GM12878 (cell line): Measurements from ENCODE around the gene EVI5L. TPM values are rescaled to one million over a fixed set of nuclear protein-coding genes. Genes with fewer than 3 reads are reported as not detected.

Experiments used
- ATAC-seq: fragments of 200-7000 bp; cut with Tn5 transposase; 3 replicates; pipeline ENCODE4 v1.9.1; 2020; ENCODE audit warnings: mild to moderate bottlenecking, moderate library complexity
- BruUV-seq: library from RNA; stranded (reverse); fragments of 400-500 nt; replicated peaks from 2 replicates; lab custom pipeline; 2021; lab: Mats Ljungman, UMichigan
- CTCF ChIA-PET: fragments of 300-600 bp; sonication (Branson Sonifier 250); formaldehyde crosslinking; extraction: SDS; loops from one replicate; lab custom pipeline; 2021; ENCODE audit warnings: inconsistent platforms; lab: Yijun Ruan, JAX
- POLR2A ChIA-PET: fragments of 350-600 bp; formaldehyde crosslinking; extraction: SDS; loops from one replicate; lab custom pipeline; 2021; ENCODE audit warnings: inconsistent platforms; lab: Charles Lee
- RAD21 ChIA-PET: fragments of 300-600 bp; sonication (Branson Sonifier 250); formaldehyde crosslinking; loops from one replicate; lab custom pipeline; 2023; ENCODE audit warnings: antibody characterized with exemption; ENCODE audit not compliant: unreplicated experiment; lab: Charles Lee
- SMC1A ChIA-PET: fragments of 300-600 bp; sonication (Branson Sonifier 250); formaldehyde crosslinking; loops from one replicate; lab custom pipeline; 2023; ENCODE audit not compliant: unreplicated experiment, uncharacterized antibody; lab: Charles Lee
- DNase-seq: peaks from one replicate; pipeline ENCODE4 v3.0.0-alpha.2; 2011; ENCODE audit warnings: low read depth, low spot score
- FAIRE-seq: peaks from 3 replicates; lab custom pipeline; 2011; peaks lifted over from hg19 to GRCh38; lab: Jason Lieb, UNC
- H2AFZ ChIP-seq: 2 replicates; pipeline ENCODE4 v1.6.0; 2011; ENCODE audit warnings: low read depth, low read length, control low read depth; ENCODE audit not compliant: control insufficient read depth
- H3K27ac ChIP-seq: 2 replicates; pipeline ENCODE4 v1.5.1; 2011; ENCODE audit warnings: control low read depth; ENCODE audit not compliant: control insufficient read depth, insufficient read depth
- H3K27me3 ChIP-seq, 2 experiments: replicated peaks in 1 of 2; 2 replicates each; pipeline versions ENCODE4 v1.6.0 to v1.6.1; 2011; ENCODE audit warnings: low read length in 1 of 2; ENCODE audit not compliant: control insufficient read depth in 2 of 2, insufficient read depth in 2 of 2
- H3K36me3 ChIP-seq, 2 experiments: 2 replicates each; pipeline ENCODE4 v1.5.1; 2011; ENCODE audit warnings: low read length in 1 of 2; ENCODE audit not compliant: control insufficient read depth in 2 of 2, insufficient read depth in 2 of 2
- H3K4me1 ChIP-seq: 2 replicates; pipeline ENCODE4 v1.6.1; 2011; ENCODE audit warnings: mild to moderate bottlenecking, low read length, moderate library complexity, mixed read lengths; ENCODE audit not compliant: control insufficient read depth, insufficient read depth
- H3K4me2 ChIP-seq: 2 replicates; pipeline ENCODE4 v1.6.0; 2011; ENCODE audit warnings: control low read depth; ENCODE audit not compliant: control insufficient read depth, insufficient read depth
- H3K4me3 ChIP-seq: fragments of 200-600 bp; sonication (generic); 2 replicates; pipeline ENCODE4 v1.5.1; 2016
- H3K79me2 ChIP-seq: 2 replicates; pipeline ENCODE4 v1.6.0; 2011; ENCODE audit warnings: low read length; ENCODE audit not compliant: control insufficient read depth, insufficient read depth
- H3K9ac ChIP-seq: 2 replicates; pipeline ENCODE4 v1.8.0; 2011; ENCODE audit warnings: low read length, control low read depth, mixed read lengths; ENCODE audit not compliant: control insufficient read depth, insufficient read depth
- H3K9me3 ChIP-seq: replicated peaks from 3 replicates; pipeline ENCODE4 v1.5.1; 2011; ENCODE audit warnings: mild to moderate bottlenecking, low read length; ENCODE audit not compliant: control insufficient read depth, insufficient read depth
- H4K20me1 ChIP-seq: 2 replicates; pipeline ENCODE4 v1.6.0; 2011; ENCODE audit not compliant: control insufficient read depth, insufficient read depth
- BCL11A ChIP-seq: IDR thresholded peaks from 2 replicates; pipeline ENCODE4 v1.6.1; 2011; ENCODE audit warnings: low read depth, low read length
- EGR1 ChIP-seq, 2 experiments: IDR thresholded peaks; 1 replicate in 1 of 2; 2 replicates in 1 of 2; pipeline ENCODE4 v1.6.1; 2011 to 2012; ENCODE audit warnings: low read depth in 2 of 2, low read length in 2 of 2, borderline replicate concordance in 1 of 2, mild to moderate bottlenecking in 1 of 2, moderate library complexity in 1 of 2
- ESRRA ChIP-seq: IDR thresholded peaks from 2 replicates; pipeline ENCODE4 v1.6.1; 2012; ENCODE audit warnings: mild to moderate bottlenecking, low read length, improper control_type of control experiment
- EZH2 ChIP-seq: IDR thresholded peaks from 2 replicates; pipeline ENCODE4 v1.6.1; 2012; ENCODE audit warnings: low read depth, mild to moderate bottlenecking, control low read depth, inconsistent platforms, low read length, borderline replicate concordance; ENCODE audit not compliant: control insufficient read depth
- HDAC2 ChIP-seq: fragments of 200-600 bp; sonication (generic); IDR thresholded peaks from 2 replicates; pipeline ENCODE4 v1.6.1; 2017
- KAT2A ChIP-seq: conservative IDR thresholded peaks from 2 replicates; pipeline ENCODE4 v1.6.1; 2011; ENCODE audit warnings: low read depth, low read length; ENCODE audit not compliant: control insufficient read depth
- LARP7 ChIP-seq: fragments of 450-650 bp; IDR thresholded peaks from 2 replicates; pipeline ENCODE4 v1.6.1; 2017; ENCODE audit warnings: mild to moderate bottlenecking
- MAX ChIP-seq: IDR thresholded peaks from 2 replicates; pipeline ENCODE4 v1.6.1; 2012; ENCODE audit warnings: low read depth, low read length, improper control_type of control experiment
- MTA2 ChIP-seq: fragments of 450-650 bp; IDR thresholded peaks from 2 replicates; pipeline ENCODE4 v1.6.1; 2016; ENCODE audit warnings: low read depth, mild to moderate bottlenecking, moderate library complexity
- MTA3 ChIP-seq: IDR thresholded peaks from 2 replicates; pipeline ENCODE4 v1.6.1; 2012; ENCODE audit warnings: low read length, inconsistent platforms, borderline replicate concordance
- NFYA ChIP-seq: IDR thresholded peaks from 2 replicates; pipeline ENCODE4 v1.6.1; 2011; ENCODE audit warnings: low read depth, mild to moderate bottlenecking, low read length, improper control_type of control experiment, borderline replicate concordance
- POLR2AphosphoS2 ChIP-seq: IDR thresholded peaks from 2 replicates; pipeline ENCODE4 v1.6.1; 2011; ENCODE audit warnings: low read depth, mild to moderate bottlenecking, low read length, improper control_type of control experiment, moderate library complexity
- RBBP5 ChIP-seq: fragments of 200-600 bp; sonication (generic); conservative IDR thresholded peaks from 2 replicates; pipeline ENCODE4 v1.6.1; 2016
- RELA ChIP-seq: fragments of 450-650 bp; IDR thresholded peaks from 2 replicates; pipeline ENCODE4 v1.8.0; 2014; ENCODE audit warnings: borderline replicate concordance; ENCODE audit not compliant: partially characterized antibody
- SMARCA5 ChIP-seq: fragments of 450-650 bp; IDR thresholded peaks from 2 replicates; pipeline ENCODE4 v1.6.1; 2017; ENCODE audit warnings: mild to moderate bottlenecking
- TARDBP ChIP-seq: IDR thresholded peaks from 2 replicates; pipeline ENCODE4 v1.6.1; 2016; ENCODE audit warnings: borderline replicate concordance
- YBX1 ChIP-seq: fragments of 450-650 bp; IDR thresholded peaks from 2 replicates; pipeline ENCODE4 v1.6.1; 2016; ENCODE audit warnings: antibody characterized with exemption
- ZBTB11 ChIP-seq: fragments of 450-650 bp; formaldehyde crosslinking; IDR thresholded peaks from 2 replicates; pipeline ENCODE4 v1.5.0; 2022; ENCODE audit warnings: mild to moderate bottlenecking, missing genetic modification characterization
- ZNF592 ChIP-seq: fragments of 450-650 bp; IDR thresholded peaks from 2 replicates; pipeline ENCODE4 v1.6.1; 2017; ENCODE audit warnings: mild to moderate bottlenecking, moderate library complexity
- WGBS: methylation state at CpG from one replicate; pipeline ENCODE4 v1.1.6; 2016; ENCODE audit warnings: low lambda C conversion rate; ENCODE audit not compliant: insufficient replicate concordance, insufficient coverage; ENCODE audit errors: missing lambda C conversion rate; 5-methylcytosine and 5-hydroxymethylcytosine counted together
- in situ Hi-C: fragments of 300-500 bp; cut with MboI; formaldehyde crosslinking; loops from 9 replicates; pipeline ENCODE4 v1.14.3; 2018; ENCODE audit warnings: mixed read lengths
- intact Hi-C: fragments of 100-400 bp; cut with micrococcal nuclease; formaldehyde crosslinking; loops from one replicate; pipeline ENCODE4 v1.14.2; 2022; ENCODE audit not compliant: unreplicated experiment
- polyA plus RNA-seq, 11 experiments: library from polyadenylated mRNA; depleted of rRNA in 4 of 11; unstranded in 6 of 11; stranded (reverse) in 5 of 11; fragments of >200 nt; fragmentation: Nextera tagmentation in 4 of 11; fragmentation: Illumina TruSeq in 1 of 11; extraction: Ambion mirVana in 4 of 11; extraction: Trizol in 1 of 11; gene quantifications; 1 replicate in 1 of 11; 2 replicates in 10 of 11; pipeline versions ENCODE4 v1.2.1 to v1.2.3, GENCODE V29; 2011 to 2016; ENCODE audit warnings: inconsistent platforms in 2 of 11, missing spikeins in 2 of 11, low read depth in 1 of 11
- total RNA-seq, 4 experiments: library from RNA; depleted of rRNA in 3 of 4; stranded (reverse); fragments of >200 nt in 3 of 4; fragmentation: Illumina TruSeq in 1 of 4; extraction: Trizol in 1 of 4; gene quantifications; 2 replicates each; pipeline versions ENCODE4 v1.2.1 to v1.2.3, GENCODE V29; 2013 to 2021

Gene EVI5L
- total and polyA plus RNA-seq, 10 of the 15 experiments (the other 5 are each of a cell fraction or from before 2014, with no cell fraction given), result 0.23 to 13.8 (median 5.0) TPM

GRCh38 chr19:7877249-7877836, 47.3 kb downstream of the EVI5L start:
- SMC1A ChIA-PET, result no interaction called here
- Histone ChIP-seq H2AFZ (no peak overlapping the region), H3K27me3 (peaks cover 2 to 3% of the 10 kb centered on the region in 2 experiments; a peak in 2 of 4 replicates), H3K9ac (no peak overlapping the region), H3K4me3 (no peak overlapping the region)
- intact Hi-C loops, result no loop called here
- CTCF ChIA-PET, result interaction anchor here (0.8 kb wide), 1 partner anchor 8 kb away, joined by 4 read pairs; no protein-coding TSS in a partner anchor
- POLR2A ChIA-PET, result no interaction called here
- WGBS, result 59% methylated on average over 6 of the region's 6 CpGs
- TF ChIP-seq RBBP5, result no peak
- TF ChIP-seq KAT2A, result no peak
- TF ChIP-seq MTA2, result no peak
- TF ChIP-seq YBX1, result no peak
- no peak for TF ChIP-seq RELA
- no peak for TF ChIP-seq TARDBP
- TF ChIP-seq ZBTB11 (CRISPR knock-in tag), result no peak
- no peak for TF ChIP-seq ZNF592
- no peak for TF ChIP-seq LARP7
- TF ChIP-seq EGR1 (IDR thresholded peaks at IDR 0.05; ENCODE audit: borderline replicate concordance in 1 of 2, low read depth in 2 of 2, low read length in 2 of 2), result no peak
- no peak for TF ChIP-seq BCL11A
- no peak for TF ChIP-seq EZH2
- TF ChIP-seq SMARCA5, result no peak
- no peak for TF ChIP-seq MTA3
- TF ChIP-seq ESRRA, result no peak
- TF ChIP-seq NFYA, result no peak
- no peak for TF ChIP-seq MAX
- TF ChIP-seq POLR2AphosphoS2, result no peak
- TF ChIP-seq HDAC2, result no peak
- TF ChIP-seq, all 136 proteins: peak for 0
- H4K20me1 ChIP-seq, result no peaks in the 10 kb centered on the region
- H3K27ac ChIP-seq, result no peak overlapping the region
- no peaks in the 10 kb centered on the region for H3K9me3 ChIP-seq
- H3K4me1 ChIP-seq, result no peaks in the 10 kb centered on the region
- no peak overlapping the region for H3K4me2 ChIP-seq
- no TSS peak for BruUV-seq
- no peaks in the 10 kb centered on the region for H3K36me3 ChIP-seq
- in situ Hi-C loops, result no loop called here
- DNase-seq, result no peak
- RAD21 ChIA-PET, result no interaction called here
- ATAC-seq, result no peak
- FAIRE-seq, result no peak
- H3K79me2 ChIP-seq, result no peaks in the 10 kb centered on the region
